ENCODE data around the gene SSC4D. TPM values are rescaled to one million over a fixed set of nuclear protein-coding genes. Genes with fewer than 3 reads are reported as not detected.

Gene SSC4D
- polyA plus RNA-seq, 1 donor from 2014 or later: 2.5 TPM

DNA sequence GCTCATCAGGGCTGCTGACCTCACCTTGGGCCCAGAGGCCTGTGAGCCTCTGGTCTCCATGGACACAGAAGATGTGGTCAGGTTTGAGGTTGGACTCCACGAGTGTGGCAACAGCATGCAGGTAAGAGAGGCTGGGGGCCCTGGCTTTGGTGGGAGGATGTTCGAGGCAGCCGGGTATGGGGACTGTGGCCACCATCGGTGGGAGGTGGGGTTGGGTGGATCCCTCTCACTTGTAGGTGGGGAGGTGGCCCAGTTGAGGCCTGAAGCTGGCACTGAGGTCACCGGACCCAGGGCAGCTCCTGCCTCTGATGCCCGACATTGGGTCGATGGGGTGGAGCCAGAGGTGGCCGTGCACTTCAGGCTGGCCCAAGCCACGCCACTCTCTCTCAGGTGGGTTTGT lies 15.7 kb upstream of the SSC4D start:
- Histone ChIP-seq H3K27me3 (ENCODE audit: insufficient read depth, low read depth, low read length) (no peaks in the 10 kb centered on the region), H3K9ac (ENCODE audit: low read length) (no peak overlapping the region), H3K79me2 (replicated peaks; ENCODE audit: insufficient read depth, low read length) (no peaks in the 10 kb centered on the region), H3F3A (ENCODE audit: insufficient read depth, low read length, poor library complexity, severe bottlenecking) (no peaks in the 10 kb centered on the region), H3K36me3 (ENCODE audit: insufficient read depth, low read length) (no peaks in the 10 kb centered on the region), H3K9me3 (ENCODE audit: low read length) (no peaks in the 10 kb centered on the region), H3K27ac (ENCODE audit: low read length) (no peak overlapping the region), H3K9me2 (ENCODE audit: insufficient read depth, low read length) (no peaks in the 10 kb centered on the region), H3K4me2 (ENCODE audit: low read length) (no peak overlapping the region), H4K20me1 (ENCODE audit: insufficient read depth) (no peaks in the 10 kb centered on the region), H2AFZ (ENCODE audit: low read depth, low read length) (no peak overlapping the region), H3K4me3 (ENCODE audit: low read length) (no peak overlapping the region)
- TF ChIP-seq RAD21 (conservative IDR thresholded peaks at IDR 0.05): no peak
- TF ChIP-seq TAF1 (IDR thresholded peaks at IDR 0.05; ENCODE audit: low read depth): no peak
- no peak for TF ChIP-seq MXI1 (conservative IDR thresholded peaks at IDR 0.05; ENCODE audit: poor library complexity, severe bottlenecking)
- TF ChIP-seq, protein P1, sequence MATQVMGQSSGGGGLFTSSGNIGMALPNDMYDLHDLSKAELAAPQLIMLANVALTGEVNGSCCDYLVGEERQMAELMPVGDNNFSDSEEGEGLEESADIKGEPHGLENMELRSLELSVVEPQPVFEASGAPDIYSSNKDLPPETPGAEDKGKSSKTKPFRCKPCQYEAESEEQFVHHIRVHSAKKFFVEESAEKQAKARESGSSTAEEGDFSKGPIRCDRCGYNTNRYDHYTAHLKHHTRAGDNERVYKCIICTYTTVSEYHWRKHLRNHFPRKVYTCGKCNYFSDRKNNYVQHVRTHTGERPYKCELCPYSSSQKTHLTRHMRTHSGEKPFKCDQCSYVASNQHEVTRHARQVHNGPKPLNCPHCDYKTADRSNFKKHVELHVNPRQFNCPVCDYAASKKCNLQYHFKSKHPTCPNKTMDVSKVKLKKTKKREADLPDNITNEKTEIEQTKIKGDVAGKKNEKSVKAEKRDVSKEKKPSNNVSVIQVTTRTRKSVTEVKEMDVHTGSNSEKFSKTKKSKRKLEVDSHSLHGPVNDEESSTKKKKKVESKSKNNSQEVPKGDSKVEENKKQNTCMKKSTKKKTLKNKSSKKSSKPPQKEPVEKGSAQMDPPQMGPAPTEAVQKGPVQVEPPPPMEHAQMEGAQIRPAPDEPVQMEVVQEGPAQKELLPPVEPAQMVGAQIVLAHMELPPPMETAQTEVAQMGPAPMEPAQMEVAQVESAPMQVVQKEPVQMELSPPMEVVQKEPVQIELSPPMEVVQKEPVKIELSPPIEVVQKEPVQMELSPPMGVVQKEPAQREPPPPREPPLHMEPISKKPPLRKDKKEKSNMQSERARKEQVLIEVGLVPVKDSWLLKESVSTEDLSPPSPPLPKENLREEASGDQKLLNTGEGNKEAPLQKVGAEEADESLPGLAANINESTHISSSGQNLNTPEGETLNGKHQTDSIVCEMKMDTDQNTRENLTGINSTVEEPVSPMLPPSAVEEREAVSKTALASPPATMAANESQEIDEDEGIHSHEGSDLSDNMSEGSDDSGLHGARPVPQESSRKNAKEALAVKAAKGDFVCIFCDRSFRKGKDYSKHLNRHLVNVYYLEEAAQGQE (IDR thresholded peaks at IDR 0.05; ENCODE audit: borderline replicate concordance): no peak
- TF ChIP-seq, protein P2, sequence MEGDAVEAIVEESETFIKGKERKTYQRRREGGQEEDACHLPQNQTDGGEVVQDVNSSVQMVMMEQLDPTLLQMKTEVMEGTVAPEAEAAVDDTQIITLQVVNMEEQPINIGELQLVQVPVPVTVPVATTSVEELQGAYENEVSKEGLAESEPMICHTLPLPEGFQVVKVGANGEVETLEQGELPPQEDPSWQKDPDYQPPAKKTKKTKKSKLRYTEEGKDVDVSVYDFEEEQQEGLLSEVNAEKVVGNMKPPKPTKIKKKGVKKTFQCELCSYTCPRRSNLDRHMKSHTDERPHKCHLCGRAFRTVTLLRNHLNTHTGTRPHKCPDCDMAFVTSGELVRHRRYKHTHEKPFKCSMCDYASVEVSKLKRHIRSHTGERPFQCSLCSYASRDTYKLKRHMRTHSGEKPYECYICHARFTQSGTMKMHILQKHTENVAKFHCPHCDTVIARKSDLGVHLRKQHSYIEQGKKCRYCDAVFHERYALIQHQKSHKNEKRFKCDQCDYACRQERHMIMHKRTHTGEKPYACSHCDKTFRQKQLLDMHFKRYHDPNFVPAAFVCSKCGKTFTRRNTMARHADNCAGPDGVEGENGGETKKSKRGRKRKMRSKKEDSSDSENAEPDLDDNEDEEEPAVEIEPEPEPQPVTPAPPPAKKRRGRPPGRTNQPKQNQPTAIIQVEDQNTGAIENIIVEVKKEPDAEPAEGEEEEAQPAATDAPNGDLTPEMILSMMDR (IDR thresholded peaks at IDR 0.05; ENCODE audit: poor library complexity, severe bottlenecking): no peak

GRCh38 chr7:76424413-76425111 lies 15.1 kb upstream of the SSC4D start, which contains the start of gene ZP3:
Gene ZP3, plus strand, starts transcription at chr7:76424950. Its CDS starts 15 bp downstream, at chr7:76424965.
- Histone ChIP-seq H3K36me3 (ENCODE audit: insufficient read depth, low read length) (no peaks in the 10 kb centered on the region), H3K27ac (ENCODE audit: low read length) (no peak within 1 kb of the TSS), H3K9ac (ENCODE audit: low read length) (no peak within 1 kb of the TSS), H3F3A (ENCODE audit: insufficient read depth, low read length, poor library complexity, severe bottlenecking) (no peaks in the 10 kb centered on the region), H2AFZ (ENCODE audit: low read depth, low read length) (no peak within 1 kb of the TSS), H3K27me3 (ENCODE audit: insufficient read depth, low read depth, low read length) (no peaks in the 10 kb centered on the region), H3K9me3 (ENCODE audit: low read length) (no peaks in the 10 kb centered on the region), H3K79me2 (replicated peaks; ENCODE audit: insufficient read depth, low read length) (no peaks in the 10 kb centered on the region), H4K20me1 (ENCODE audit: insufficient read depth) (no peaks in the 10 kb centered on the region), H3K4me3 (ENCODE audit: low read length) (no peak within 1 kb of the TSS), H3K9me2 (ENCODE audit: insufficient read depth, low read length) (no peaks in the 10 kb centered on the region), H3K4me2 (ENCODE audit: low read length) (no peak within 1 kb of the TSS)
- no peak for TF ChIP-seq SMC3 (conservative IDR thresholded peaks at IDR 0.05; ENCODE audit: poor library complexity)
- TF ChIP-seq TAF1 (IDR thresholded peaks at IDR 0.05; ENCODE audit: low read depth): no peak
- no peak for TF ChIP-seq EP300 (conservative IDR thresholded peaks at IDR 0.05; ENCODE audit: poor library complexity, severe bottlenecking)
- no peak for TF ChIP-seq RAD21 (conservative IDR thresholded peaks at IDR 0.05)
- TF ChIP-seq EZH2 (IDR thresholded peaks at IDR 0.05; ENCODE audit: borderline replicate concordance, insufficient read depth, low read length, poor library complexity, severe bottlenecking): no peak
- TF ChIP-seq MXI1 (conservative IDR thresholded peaks at IDR 0.05; ENCODE audit: poor library complexity, severe bottlenecking): no peak
- TF ChIP-seq, protein P2 (IDR thresholded peaks at IDR 0.05; ENCODE audit: poor library complexity, severe bottlenecking): no peak
- TF ChIP-seq, protein P1 (IDR thresholded peaks at IDR 0.05; ENCODE audit: borderline replicate concordance): no peak
- TF ChIP-seq POLR2AphosphoS5 (IDR thresholded peaks at IDR 0.05): no peak
